GM21447 (cell line): ENCODE data around the gene SGCA.

Source experiments
- ATAC-seq: cut with Tn5 transposase; IDR thresholded peaks from one replicate; pipeline ENCODE4 v1.9.1; 2021; ENCODE audit not compliant: unreplicated experiment

SGCA gene

DNA sequence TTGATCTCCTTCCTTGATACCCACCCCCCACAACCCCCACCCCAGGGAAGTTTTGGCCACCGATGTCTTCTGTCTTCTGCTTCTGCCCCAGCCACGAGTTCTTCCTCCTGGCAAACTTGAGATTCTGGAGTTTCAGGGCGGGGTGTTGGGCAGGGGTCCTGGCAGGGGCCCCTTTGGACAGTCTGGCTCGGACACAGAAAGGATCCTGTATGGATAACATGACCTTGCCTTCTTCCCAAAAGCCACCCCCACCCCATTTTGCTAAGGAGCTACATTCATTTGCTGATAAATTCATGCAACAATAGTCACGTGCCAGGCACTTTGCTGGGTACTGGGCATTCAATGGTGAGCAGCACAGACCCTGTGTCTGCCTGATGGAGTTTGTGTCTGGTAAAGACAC, 41.5 kb downstream of the SGCA start:
- no peak for ATAC-seq

DNA sequence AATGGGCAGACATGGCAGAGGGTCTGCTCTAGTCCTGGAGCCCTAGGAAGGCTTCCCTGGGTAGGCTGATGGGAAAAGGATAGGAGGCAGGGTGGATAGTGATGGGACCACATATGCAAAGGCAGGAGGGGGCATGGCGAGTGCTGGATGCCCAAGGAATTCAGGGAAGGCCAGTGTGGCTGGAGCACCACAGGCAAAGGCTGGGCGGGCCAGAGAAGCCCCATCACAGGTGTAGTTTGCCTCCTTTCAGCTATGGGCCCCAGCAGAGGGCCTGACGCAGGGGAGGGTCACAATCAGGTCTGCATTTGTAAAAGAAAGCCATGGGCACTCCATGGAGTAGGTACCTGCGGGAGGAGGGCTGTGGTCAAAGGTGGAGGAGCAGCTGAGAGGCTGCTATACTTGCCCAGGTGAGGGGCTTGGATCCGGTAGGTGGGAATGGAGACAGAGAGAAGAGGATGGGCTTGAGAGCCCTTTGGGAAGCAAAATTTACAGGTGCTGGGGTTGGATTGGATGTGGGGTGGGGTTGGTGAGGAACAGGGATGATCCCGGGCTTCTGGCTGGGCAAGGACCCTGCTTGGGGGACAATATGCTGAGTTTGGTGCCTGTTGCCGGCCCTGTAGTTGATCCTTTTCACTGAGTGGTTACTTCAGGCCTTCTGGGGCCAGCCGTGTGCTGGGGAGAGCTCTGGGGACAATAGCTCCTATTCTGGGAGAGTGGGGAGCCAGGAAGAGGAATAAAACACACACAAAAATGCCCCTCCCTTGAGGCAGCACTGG, 42.2 kb downstream of the SGCA start:
- ATAC-seq = no peak

GRCh38 chr17:50208611-50209061, 42.8 kb downstream of the SGCA start:
- ATAC-seq = no peak

DNA sequence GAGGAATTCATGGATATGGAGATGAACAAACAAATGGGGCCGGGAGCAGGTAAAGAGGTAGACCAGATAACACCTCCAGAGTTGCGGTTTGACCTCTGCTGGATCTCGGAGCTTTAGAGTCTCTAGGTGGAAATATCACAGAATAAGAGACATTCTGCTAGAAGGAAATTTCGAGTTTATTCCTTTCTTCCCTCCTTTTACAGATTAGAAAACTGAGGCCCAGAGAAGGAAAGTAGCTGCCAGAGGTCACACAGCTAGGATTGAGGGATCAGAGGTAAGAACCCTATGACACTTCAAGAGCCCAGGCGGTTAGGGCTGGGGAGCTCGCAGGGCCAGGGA, 43.3 kb downstream of the SGCA start:
- no peak for ATAC-seq

DNA sequence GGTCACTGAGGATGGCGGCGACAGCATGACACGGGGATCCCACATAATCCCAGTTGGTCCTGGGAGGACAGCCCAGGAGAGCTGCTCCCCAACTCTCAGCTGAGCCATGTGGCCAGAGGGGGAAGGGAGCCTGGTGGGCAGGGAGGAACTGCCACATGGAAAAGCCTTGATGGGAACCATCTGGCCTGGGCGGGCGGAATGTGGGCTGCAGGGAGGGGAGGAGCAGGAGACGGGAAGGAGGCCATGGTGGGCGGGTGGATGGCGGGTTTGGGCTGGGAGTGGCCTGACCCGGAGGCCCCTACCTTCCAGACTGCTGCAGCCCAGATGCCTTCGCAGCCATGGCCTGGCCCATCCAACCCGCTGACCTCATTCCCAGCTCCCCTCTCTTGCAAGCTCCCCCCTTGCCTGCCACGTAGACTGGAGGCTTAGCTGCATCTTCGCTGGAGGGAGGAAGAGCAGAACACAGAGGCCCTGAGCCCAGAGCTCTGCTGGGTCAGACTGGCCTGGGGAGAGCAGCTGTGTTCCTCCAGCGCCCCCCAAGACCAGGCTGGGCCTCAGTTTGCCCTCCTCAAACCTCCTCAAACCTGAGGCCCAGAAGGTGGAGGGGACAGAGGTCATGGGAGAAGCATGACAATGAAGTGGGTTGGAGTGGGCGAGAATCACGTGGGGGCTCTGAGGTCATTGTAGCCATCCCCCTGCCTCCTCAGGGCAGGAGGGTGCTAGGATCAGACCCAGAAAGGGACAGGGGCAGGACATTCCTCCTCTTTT, 43.9 kb downstream of the SGCA start:
- ATAC-seq = no peak

DNA sequence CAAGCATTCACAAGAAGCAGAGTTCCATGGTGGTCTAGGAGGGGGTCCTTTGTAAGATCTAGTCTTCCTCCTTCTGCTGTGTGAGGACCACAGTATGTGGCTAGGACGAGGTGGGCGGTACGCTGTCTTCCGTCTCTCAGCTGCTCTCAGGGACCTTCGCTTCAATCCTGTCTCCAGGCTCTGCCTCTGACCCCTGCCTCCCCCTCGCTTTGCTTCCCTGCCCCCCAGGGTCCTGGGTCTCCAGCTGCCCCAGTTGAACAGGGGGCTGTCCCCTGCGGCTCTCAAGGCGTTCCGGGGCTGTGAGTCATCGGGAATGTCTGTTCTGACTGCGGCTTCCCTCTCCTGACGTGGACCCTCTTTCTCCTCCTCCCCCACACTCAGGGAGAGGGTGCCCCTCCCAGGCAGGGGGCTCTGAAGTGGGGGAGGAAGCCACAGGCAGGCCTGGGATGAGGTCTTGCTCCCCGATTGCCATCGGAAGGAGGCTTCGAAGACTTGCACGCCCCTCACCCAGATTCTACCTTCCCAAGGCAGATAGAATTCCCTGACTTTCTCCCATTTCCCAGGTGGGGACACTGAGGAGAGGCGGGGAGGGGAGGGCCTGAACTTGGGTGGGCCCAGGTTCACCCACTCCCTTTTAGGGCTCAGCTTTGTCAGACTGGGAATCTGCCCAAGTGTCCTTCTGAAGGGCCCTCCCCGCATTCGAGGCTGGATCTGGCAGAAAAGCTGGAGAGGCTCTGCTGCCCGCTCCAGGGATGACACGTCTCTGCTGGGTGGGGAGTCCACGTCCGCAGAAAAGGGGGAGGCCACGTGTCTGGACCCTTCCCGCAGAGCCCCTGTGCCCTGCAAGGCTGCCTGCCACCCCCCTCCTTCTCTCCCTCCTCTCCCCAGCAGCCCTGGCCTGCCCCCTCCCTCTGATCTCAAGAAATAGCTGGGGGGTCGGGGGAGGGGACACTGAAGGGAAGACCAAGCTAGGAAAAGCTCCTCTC, 44.7 kb downstream of the SGCA start:
- ATAC-seq = no peak

DNA sequence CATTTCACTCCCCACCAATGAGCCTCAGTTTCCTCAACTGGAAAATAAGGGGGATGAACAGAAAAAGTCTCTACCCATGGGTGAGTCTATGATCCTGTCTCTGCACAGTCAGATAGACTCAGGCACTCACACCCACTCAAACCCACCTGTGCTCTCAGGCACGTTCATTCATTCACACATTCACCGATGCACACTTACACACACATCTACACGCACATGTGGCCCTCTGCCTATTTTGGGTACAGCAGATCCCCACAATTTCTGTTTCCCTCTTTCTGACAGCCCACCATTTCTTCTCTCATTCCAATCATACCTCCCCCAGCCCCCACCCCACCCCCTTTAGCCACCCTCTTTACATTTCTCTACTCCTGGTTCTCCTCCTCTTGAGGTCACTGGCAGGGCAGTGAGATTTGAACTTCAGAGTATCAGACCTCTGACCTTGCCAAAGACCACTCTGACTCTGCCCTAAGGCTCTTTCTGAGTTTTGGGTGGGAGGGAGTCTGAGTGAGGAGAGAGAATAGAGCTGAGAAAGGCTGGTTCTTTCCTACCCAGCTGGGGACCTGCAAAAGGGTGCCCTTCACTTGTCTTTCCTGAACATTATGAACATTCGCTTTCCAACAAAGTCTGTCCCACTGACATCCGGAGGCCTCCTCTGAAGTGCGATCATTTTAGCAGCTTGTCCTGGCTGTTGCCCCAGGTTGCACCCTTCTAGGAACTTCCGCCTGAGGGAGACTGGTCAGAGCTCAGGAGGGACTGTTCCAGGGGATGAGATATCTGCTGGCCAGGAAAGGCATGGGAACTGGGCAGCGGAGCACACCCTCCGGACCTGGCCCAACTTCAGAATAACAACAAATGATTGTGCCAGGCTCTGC, 45.7 kb downstream of the SGCA start:
- no peak for ATAC-seq

DNA sequence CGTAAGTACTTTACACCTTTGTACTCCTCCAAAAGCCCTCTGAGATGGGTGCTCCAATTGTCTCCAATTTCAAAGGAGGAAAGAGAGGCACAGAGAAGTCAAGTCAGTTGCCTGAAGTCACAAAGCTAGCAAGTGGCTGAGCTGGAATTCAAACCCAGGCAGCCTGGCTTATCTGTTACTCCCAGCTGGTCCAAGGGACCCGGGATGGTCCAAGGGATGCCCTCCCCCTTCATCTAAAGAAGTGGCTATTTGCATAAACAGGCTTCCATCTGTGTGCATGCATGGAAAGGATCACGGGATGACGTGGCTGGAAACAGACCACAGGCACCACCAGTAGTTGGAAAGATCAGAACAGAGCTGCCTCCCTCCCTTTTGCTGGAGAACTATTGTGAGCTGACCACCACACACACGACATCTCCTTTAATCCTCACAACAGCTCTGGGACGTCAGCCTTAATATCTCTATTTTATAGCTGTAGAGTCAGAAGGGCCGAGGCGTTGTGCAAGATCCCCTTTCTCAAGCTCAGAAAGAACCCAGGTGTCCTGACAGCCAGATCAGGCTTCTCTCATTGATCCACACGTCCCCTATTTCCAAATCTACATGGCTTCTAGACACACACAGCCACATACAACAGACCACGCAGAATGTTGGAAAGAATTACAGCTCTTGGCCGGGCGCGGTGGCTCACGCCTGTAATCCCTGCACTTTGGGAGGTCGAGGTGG, 46.5 kb downstream of the SGCA start:
- ATAC-seq = no peak

DNA sequence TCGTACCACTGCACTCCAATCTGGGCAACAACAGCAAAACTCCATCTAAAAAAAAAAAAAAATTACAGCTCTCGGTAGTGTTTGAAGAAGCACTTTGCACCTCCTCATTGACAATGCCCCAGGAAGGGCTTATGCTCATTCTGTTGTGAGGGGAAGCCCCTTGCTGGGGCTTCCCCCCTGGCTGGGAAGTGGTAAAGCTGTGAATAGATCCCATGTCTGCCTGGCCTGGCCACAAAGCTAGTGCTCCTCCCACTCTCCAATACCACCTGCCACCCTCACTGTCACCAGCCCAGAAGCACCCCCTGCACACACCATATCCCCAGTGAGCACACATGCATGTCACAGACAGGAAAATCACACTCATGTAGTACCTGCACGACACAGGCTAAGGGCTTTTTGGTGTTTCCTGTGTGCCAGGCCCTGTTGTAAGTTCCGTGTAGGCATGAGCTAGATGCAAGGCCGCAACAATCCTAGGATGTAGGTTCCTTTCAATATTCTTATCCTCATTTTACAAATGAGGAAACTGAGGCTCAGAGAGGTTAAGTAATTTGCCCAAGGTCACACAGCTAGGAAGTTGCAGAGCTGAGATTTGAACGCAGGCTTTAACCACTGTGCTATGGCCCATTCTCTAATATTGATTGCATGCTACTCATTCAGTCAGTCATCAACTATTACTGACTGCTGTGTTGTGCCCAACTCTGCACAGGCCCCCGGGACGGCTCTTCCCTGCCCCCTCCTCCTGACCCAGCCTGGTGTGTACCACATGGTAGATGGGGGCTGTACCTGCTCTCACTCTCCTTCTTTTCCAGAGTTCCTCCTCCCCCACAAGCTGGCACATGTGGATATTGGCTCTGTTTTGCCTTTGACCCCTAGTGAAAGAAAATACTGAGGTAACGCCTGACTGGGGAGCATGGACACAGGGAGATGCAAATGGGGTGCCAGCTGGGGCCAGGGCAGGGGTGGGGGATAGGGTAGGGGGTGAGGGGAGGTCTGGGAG, 47.5 kb downstream of the SGCA start:
- peak; percentile 94 for ATAC-seq

- ATAC-seq = no peak
Observed at GRCh38 chr17:50214976-50215760, 49.4 kb downstream of the SGCA start.

DNA sequence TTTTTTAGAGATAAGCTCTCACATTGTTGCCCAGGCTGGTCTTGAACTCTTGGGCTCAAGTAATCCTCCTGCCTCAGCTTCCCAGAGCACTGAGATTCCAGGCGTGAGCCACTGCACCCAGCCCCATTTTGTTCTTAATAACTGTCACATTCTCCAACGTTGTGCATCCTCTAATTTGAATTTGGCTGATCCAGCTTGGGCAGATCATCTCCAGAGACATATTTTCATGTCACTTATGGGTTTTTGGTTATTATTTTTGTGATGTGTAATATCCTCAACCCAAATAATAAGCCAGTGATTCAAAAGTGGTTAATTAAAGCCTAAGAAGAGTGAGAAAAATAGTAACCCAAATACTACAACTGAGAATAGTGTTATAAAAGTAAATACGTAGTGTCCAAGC, 51.8 kb downstream of the SGCA start:
- no peak for ATAC-seq

- ATAC-seq = no peak
Observed at GRCh38 chr17:50218071-50218759, 52.4 kb downstream of the SGCA start.

DNA sequence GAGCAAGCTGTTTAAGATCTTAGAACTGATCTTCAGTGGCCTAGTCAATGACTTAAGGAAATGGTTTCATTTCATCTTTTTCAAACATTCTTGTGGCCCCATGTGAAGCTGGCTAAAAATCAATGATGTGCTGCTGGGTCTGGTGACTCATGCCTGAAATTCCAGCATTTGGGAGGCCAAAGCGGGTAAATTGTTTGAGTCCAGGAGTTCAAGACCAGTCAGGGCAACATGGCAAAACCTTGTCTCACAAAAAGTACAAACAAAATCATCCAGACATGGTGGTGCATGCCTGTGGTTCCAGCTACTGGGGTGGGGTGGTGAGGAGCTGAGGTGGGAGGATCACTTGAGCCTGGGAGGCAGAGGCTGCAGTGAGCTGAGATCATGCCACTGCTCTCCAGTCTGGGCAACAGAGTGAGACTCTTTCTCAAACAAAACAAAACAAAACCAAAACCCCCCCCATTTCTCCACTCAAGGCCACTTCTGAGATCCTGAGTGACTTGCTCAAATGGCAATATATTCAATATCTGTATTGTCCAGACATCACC, 53.0 kb downstream of the SGCA start:
- no peak for ATAC-seq

- no peak for ATAC-seq
Observed at GRCh38 chr17:50219342-50219741, 53.5 kb downstream of the SGCA start.

- ATAC-seq = no peak
Observed at GRCh38 chr17:50219939-50220465, 54.2 kb downstream of the SGCA start.

- no peak for ATAC-seq
Observed at GRCh38 chr17:50220811-50221210, 55.0 kb downstream of the SGCA start.
